Measurements from ENCODE around the gene MEOX1.

- TF ChIP-seq POLR2A (IDR thresholded peaks at IDR 0.05), result no peak
- TF ChIP-seq CTCF (IDR thresholded peaks at IDR 0.05), result no peak
These were observed at the start of gene MEOX1 for GRCh38 chr17:43661699-43662412.
